A549 treated with AZD2906 at 1 μM for 4 hours (cell line): ENCODE data around the gene G6PD. TPM values are rescaled to one million over a fixed set of nuclear protein-coding genes. Genes with fewer than 3 reads are reported as not detected.

Experiments
- total RNA-seq: library from RNA; stranded (reverse); fragments of 200-300 nt; extraction: Qiagen RNA extraction; gene quantifications from 5 replicates; pipeline ENCODE4 v1.2.3, GENCODE V29; 2022

The G6PD gene
- 1,365 to 1,554 TPM (median 1,434 TPM) in 5 replicates for total RNA-seq

DNA sequence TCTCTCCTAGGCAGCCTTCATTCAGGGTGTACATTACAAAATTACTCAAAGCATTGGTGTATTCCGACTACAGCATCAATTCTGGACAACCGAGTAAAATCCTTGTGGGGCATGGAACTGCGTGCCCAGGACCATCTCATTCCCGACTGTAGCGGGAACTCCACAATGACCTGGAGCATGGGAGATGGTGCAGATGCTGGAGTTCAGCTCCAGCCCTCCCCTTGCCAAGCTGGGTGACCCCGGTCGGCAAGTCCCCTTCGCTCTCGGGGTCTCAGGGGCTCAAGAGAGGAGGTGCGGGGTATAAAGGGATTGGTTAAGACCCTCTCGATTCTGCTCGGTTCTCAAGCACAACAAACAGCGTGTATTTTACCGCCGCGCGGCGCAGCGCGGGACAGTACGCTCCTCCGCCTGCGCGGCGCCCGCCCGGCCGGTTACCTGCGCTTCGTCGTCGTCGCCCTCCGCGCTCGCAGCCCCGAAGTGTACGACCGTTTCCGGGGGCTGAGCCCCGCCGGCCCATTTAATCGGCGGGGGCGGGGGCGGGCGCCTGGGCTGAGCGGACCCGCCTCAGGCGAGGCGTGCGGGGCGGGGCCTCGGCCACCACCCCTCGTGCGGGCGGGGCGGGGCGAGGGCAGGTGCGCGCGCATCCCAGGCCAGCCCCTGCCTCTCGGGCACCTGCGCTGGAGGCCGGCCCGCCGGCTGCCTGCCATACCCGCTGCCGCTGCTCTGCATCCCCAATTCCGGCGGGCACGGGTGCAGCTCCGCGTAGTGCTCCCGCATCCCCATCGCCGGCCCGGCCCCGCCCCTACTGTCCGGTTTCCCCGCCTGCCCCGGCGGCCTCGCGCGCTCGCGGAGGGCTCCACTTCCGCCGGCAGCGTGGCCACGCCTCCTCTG lies at the start of gene G6PD:
TSS of gene G6PD (minus strand) at position 493 of the 891 bp plus-strand sequence. CDS start 691 bp downstream, outside the sequence.

GRCh38 chrX:154584585-154585183 lies 38.0 kb upstream of the G6PD start, which contains the start of gene CTAG1A:
Gene CTAG1A, plus strand, starts transcription at chrX:154585133. Its CDS starts 74 bp downstream, at chrX:154585207.

DNA sequence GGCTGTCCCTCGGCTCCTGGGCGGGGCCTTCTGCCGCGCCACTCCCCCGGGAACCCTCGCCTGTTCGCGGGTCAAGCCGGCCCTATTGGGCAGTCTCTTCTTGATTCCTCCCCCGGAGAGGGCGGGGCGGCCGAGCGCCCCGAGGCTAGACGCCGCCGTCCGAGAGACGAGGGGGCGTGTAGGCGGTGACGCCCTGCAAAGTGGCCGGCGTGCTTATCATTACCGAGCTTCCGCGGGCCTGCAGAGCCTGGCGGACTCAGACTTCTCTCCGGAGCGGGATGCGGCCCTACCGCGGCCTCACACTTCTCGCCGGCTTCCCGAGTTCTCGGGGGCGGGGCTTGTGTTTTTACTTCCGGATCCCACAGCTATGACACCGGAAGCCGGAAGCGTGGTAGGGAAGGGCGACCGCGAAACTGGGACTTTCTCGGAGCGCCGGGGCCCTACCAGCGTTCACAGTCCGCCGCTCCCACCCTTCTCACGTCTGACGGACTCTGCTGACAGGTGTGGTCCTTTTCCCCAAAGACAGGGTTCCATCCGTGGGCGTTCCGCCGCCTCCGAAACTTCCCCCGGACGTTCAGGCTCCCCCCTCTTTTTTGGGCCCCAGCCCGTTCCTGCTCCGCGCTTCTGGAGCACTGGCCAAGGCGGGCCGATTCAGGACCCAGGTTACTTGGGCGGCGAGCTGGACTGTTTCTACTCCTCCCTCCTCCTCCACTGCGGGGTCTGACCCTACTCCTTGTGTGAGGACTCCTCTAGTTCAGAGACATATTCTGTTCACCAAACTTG lies 790 bp upstream of the G6PD start, which contains the start of gene IKBKG:
TSS of gene IKBKG (plus strand) at position 376 of the 783 bp plus-strand sequence. CDS start 4,383 bp downstream, outside the sequence.

DNA sequence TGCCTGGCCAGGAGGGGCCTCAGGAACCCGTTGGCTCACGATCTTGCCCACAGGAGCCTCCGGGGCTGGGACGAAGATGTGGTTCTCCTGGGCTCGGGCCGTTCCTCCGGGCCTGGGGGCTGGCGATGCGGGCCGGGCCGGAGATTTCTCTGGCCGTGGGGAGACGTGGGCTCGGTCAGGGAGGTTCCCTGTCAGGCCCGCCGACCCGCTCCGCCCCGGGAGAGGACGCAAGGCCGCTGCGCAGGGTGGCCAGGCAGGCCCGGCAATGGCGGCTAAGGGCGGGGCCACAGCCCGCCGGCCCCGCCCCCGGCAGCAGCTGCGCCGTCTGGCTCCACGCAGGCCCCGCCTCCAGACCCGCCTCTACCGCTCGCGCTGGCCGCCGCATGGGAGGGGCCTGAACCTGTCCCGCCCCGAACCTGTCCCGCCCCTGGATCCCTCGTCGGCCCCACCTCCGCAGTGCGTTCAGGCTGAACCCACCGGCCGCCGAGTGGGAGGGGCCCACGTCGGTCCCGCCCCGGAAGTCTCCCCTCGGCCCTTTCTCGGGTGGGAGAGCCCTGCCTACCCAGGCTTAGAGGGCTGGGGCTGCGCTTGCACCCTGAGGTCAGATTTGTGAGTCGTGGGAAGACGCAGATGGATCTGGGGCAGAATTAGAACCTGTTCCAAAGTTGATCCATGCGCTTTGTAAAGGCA lies 30.5 kb downstream of the G6PD start, which contains the start of gene FAM3A:
TSS of gene FAM3A (minus strand) at position 267 of the 690 bp plus-strand sequence. CDS start 460 bp downstream, outside the sequence.

GRCh38 chrX:154490414-154491083 lies 56.1 kb downstream of the G6PD start, which contains the start of gene SLC10A3:
Gene SLC10A3, minus strand, starts transcription at chrX:154490629. Its CDS starts 1,689 bp downstream, at chrX:154488940.

DNA sequence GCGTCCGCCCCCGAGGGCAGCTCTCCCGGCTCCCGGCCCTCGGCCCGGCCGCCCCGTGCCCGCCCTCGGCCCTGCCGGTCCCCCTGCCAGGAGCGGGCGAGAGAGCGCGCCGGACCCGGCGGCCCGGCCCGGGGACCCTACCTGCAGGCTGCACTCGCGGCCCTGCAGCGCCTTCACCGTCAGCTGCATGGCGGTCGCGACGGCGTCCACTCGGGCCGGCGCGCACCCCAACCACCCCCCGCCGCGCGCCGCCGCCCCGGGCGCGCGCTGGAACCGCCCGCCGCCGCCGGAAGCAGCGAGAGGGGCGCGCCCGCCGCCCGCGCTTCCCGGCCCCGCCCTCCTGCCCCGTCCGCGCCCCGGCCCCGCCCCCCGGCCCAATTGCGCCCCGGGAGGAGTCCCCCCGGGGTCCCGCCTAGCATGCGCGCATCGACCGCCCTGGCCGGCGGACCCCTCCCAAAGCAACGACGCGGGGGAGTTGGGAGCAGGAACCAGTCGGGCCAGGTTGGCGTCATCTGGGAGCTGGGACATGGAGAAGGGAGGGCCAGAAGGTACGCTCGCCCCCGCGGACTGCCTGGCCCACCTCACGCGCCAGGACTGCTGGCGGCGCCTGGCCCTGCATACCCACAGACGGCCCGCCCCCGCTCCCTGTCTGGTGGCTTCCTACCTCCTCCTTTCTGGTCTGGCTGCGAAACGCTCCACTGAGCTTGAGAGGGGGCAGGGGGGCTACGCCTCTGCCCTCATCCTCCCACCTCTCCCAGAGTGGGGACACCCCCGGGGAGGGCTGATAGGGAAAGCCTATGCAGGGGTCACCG lies 60.0 kb downstream of the G6PD start, which contains the start of gene UBL4A:
TSS of gene UBL4A (minus strand) at position 220 of the 812 bp plus-strand sequence. CDS start at position 189, 31 bp downstream.

Other genes with a start within 250 kb of the G6PD start
- gene FLNA, start 172.2 kb downstream of the G6PD start, total RNA-seq: 1,465 to 1,719 TPM (median 1,545 TPM) in 5 replicates
- gene EMD, start 167.6 kb downstream of the G6PD start, total RNA-seq: 121 to 162 TPM (median 156 TPM) in 5 replicates
- gene RPL10, start 148.5 kb downstream of the G6PD start, total RNA-seq: 5,370 to 5,663 TPM (median 5,520 TPM) in 5 replicates
- 29.4 to 31.6 TPM (median 30.7 TPM) in 5 replicates for gene DNASE1L1, start 137.6 kb downstream of the G6PD start, total RNA-seq
- 31.1 to 38.9 TPM (median 38.3 TPM) in 5 replicates for gene TAFAZZIN, start 135.3 kb downstream of the G6PD start, total RNA-seq
- gene ATP6AP1, start 118.2 kb downstream of the G6PD start, total RNA-seq: 80.6 to 110 TPM (median 109 TPM) in 5 replicates
- gene GDI1, start 109.7 kb downstream of the G6PD start, total RNA-seq: 94.0 to 113 TPM (median 102 TPM) in 5 replicates
- 90.3 to 117 TPM (median 109 TPM) in 5 replicates for gene FAM50A, start 102.7 kb downstream of the G6PD start, total RNA-seq
- 9.5 to 18.3 TPM (median 14.6 TPM) in 5 replicates for gene PLXNA3, start 88.6 kb downstream of the G6PD start, total RNA-seq
- 45.3 to 75.3 TPM (median 70.4 TPM) in 5 replicates for gene LAGE3, start 67.6 kb downstream of the G6PD start, total RNA-seq
- 69.3 to 72.8 TPM (median 70.1 TPM) in 5 replicates for gene UBL4A, start 60.2 kb downstream of the G6PD start, total RNA-seq
- gene SLC10A3, start 56.2 kb downstream of the G6PD start, total RNA-seq: 30.3 to 43.5 TPM (median 43.0 TPM) in 5 replicates
- 36.9 to 48.3 TPM (median 46.0 TPM) in 5 replicates for gene FAM3A, start 30.6 kb downstream of the G6PD start, total RNA-seq
- 36.1 to 45.9 TPM (median 43.1 TPM) in 5 replicates for gene IKBKG, start 774 bp upstream of the G6PD start, total RNA-seq
- gene CTAG1A, start 38.3 kb upstream of the G6PD start, total RNA-seq: not detected in 5 replicates
- not detected in 5 replicates for gene CTAG1B, start 72.4 kb upstream of the G6PD start, total RNA-seq
- not detected in 5 replicates for gene CTAG2, start 106.7 kb upstream of the G6PD start, total RNA-seq
- gene GAB3, start 204.2 kb upstream of the G6PD start, total RNA-seq: 0.56 to 0.77 TPM (median 0.66 TPM) in 5 replicates
- gene DKC1, start 216.0 kb upstream of the G6PD start, total RNA-seq: 137 to 193 TPM (median 147 TPM) in 5 replicates